IMR-90 (cell line): Measurements from ENCODE around the gene CERS6. TPM values are rescaled to one million over a fixed set of nuclear protein-coding genes. Genes with fewer than 3 reads are reported as not detected.

Experiments used
- ATAC-seq: fragments of 200-7000 bp; cut with Tn5 transposase; 2 replicates; pipeline ENCODE4 v1.9.1; 2020; ENCODE audit warnings: low read depth, mild to moderate bottlenecking, moderate library complexity
- BruUV-seq: library from RNA; stranded (reverse); fragments of 400-500 nt; replicated peaks from 2 replicates; lab custom pipeline; 2021; lab: Mats Ljungman, UMichigan
- CTCF ChIA-PET: fragments of 300-600 bp; formaldehyde crosslinking; extraction: SDS; loops from one replicate; lab custom pipeline; 2021; ENCODE audit warnings: antibody characterized with exemption; lab: Yijun Ruan, JAX
- POLR2A ChIA-PET: fragments of 300-600 bp; sonication (Branson Sonifier 250); formaldehyde crosslinking; loops from one replicate; lab custom pipeline; 2022; ENCODE audit warnings: antibody characterized with exemption; ENCODE audit not compliant: unreplicated experiment; lab: Charles Lee
- DNase-seq: peaks from one replicate; pipeline ENCODE4 v3.0.0; 2013
- H2AFZ ChIP-seq: replicated peaks from 2 replicates; pipeline ENCODE3; 2013; ENCODE audit warnings: low read length, mild to moderate bottlenecking; ENCODE audit not compliant: poor library complexity
- H2AK5ac ChIP-seq: 2 replicates; pipeline ENCODE4 v1.6.1; 2013; ENCODE audit warnings: low read depth, low read length, inconsistent platforms
- H2AK9ac ChIP-seq: replicated peaks from 2 replicates; pipeline ENCODE3; 2013; ENCODE audit warnings: mild to moderate bottlenecking, low read depth, low read length, moderate library complexity; ENCODE audit not compliant: poor library complexity
- H2BK120ac ChIP-seq: 2 replicates; pipeline ENCODE4 v1.6.1; 2013; ENCODE audit warnings: low read depth, low read length, inconsistent platforms
- H2BK15ac ChIP-seq: 3 replicates; pipeline ENCODE4 v1.6.1; 2013; ENCODE audit warnings: low read depth, low read length, inconsistent platforms
- H2BK20ac ChIP-seq: 2 replicates; pipeline ENCODE4 v1.6.1; 2013; ENCODE audit warnings: low read depth, mild to moderate bottlenecking, inconsistent platforms, low read length, moderate library complexity
- H2BK5ac ChIP-seq: 2 replicates; pipeline ENCODE4 v1.6.1; 2013; ENCODE audit warnings: mild to moderate bottlenecking, low read depth, low read length, inconsistent platforms; ENCODE audit not compliant: poor library complexity, severe bottlenecking
- H3K14ac ChIP-seq: replicated peaks from 2 replicates; pipeline ENCODE4 v1.6.1; 2013; ENCODE audit warnings: low read depth, low read length, inconsistent platforms
- H3K18ac ChIP-seq: 2 replicates; pipeline ENCODE4 v1.6.1; 2013; ENCODE audit warnings: low read depth, low read length, control low read depth
- H3K23ac ChIP-seq: 2 replicates; pipeline ENCODE4 v1.6.1; 2013; ENCODE audit warnings: low read depth, low read length, inconsistent platforms
- H3K27ac ChIP-seq: 2 replicates; pipeline ENCODE4 v1.5.1; 2013; ENCODE audit warnings: mild to moderate bottlenecking, control low read depth, low read length; ENCODE audit not compliant: insufficient read depth
- H3K27me3 ChIP-seq: 2 replicates; pipeline ENCODE4 v1.6.1; 2013; ENCODE audit warnings: low read length; ENCODE audit not compliant: control insufficient read depth, insufficient read depth
- H3K36me3 ChIP-seq: 2 replicates; pipeline ENCODE4 v1.6.1; 2013; ENCODE audit warnings: low read length, mixed read lengths; ENCODE audit not compliant: control insufficient read depth, insufficient read depth
- H3K4ac ChIP-seq: 2 replicates; pipeline ENCODE4 v1.6.1; 2013; ENCODE audit warnings: low read depth, low read length, inconsistent platforms
- H3K4me1 ChIP-seq: 2 replicates; pipeline ENCODE4 v1.6.1; 2013; ENCODE audit warnings: low read length, mixed read lengths; ENCODE audit not compliant: control insufficient read depth, insufficient read depth
- H3K4me2 ChIP-seq: 2 replicates; pipeline ENCODE4 v1.6.1; 2013; ENCODE audit warnings: low read depth, mild to moderate bottlenecking, control low read depth, low read length, moderate library complexity
- H3K4me3 ChIP-seq: 2 replicates; pipeline ENCODE4 v1.5.1; 2013; ENCODE audit warnings: low read depth, mild to moderate bottlenecking, control low read depth, low read length, moderate library complexity; ENCODE audit not compliant: insufficient read depth
- H3K56ac ChIP-seq: 2 replicates; pipeline ENCODE4 v1.6.1; 2013; ENCODE audit warnings: low read length, inconsistent platforms; ENCODE audit not compliant: insufficient read depth; ENCODE audit errors: extremely low read depth
- H3K79me1 ChIP-seq, 2 experiments: 2 replicates each; pipeline ENCODE4 v1.6.1; 2013; ENCODE audit warnings: low read length in 2 of 2, inconsistent platforms in 1 of 2, low read depth in 1 of 2
- H3K9ac ChIP-seq: 2 replicates; pipeline ENCODE4 v1.6.1; 2013; ENCODE audit warnings: low read depth, low read length, control low read depth
- H3K9me1 ChIP-seq: 2 replicates; pipeline ENCODE4 v1.6.1; 2013; ENCODE audit warnings: low read length, inconsistent platforms; ENCODE audit not compliant: insufficient read depth
- H3K9me3 ChIP-seq: 2 replicates; pipeline ENCODE4 v1.6.1; 2013; ENCODE audit warnings: low read length; ENCODE audit not compliant: control insufficient read depth, insufficient read depth
- H4K20me1 ChIP-seq: 2 replicates; pipeline ENCODE4 v1.6.1; 2013; ENCODE audit warnings: low read length, inconsistent platforms; ENCODE audit not compliant: insufficient read depth
- H4K5ac ChIP-seq: 2 replicates; pipeline ENCODE4 v1.6.1; 2013; ENCODE audit warnings: mild to moderate bottlenecking, low read depth, low read length, control low read depth
- H4K8ac ChIP-seq, 2 experiments: 2 replicates each; pipeline ENCODE4 v1.6.1; 2013; ENCODE audit warnings: low read depth in 2 of 2, low read length in 2 of 2, control low read depth in 1 of 2, inconsistent platforms in 1 of 2
- H4K91ac ChIP-seq: 2 replicates; pipeline ENCODE4 v1.6.1; 2013; ENCODE audit warnings: low read depth, low read length, inconsistent platforms; ENCODE audit not compliant: insufficient read depth
- BHLHE40 ChIP-seq: fragments of 150-350 bp; IDR thresholded peaks from 2 replicates; pipeline ENCODE4 v1.6.1; 2016; ENCODE audit warnings: mild to moderate bottlenecking, low read depth, low read length
- CEBPB ChIP-seq: IDR thresholded peaks from 2 replicates; pipeline ENCODE4 v1.6.1; 2012; ENCODE audit warnings: low read depth, low read length, improper control_type of control experiment
- CTCF ChIP-seq: conservative IDR thresholded peaks from 2 replicates; pipeline ENCODE4 v1.5.1; 2012; ENCODE audit warnings: mild to moderate bottlenecking, low read depth, low read length, improper control_type of control experiment
- MAFK ChIP-seq: IDR thresholded peaks from 2 replicates; pipeline ENCODE4 v1.6.1; 2012; ENCODE audit warnings: low read depth, low read length, improper control_type of control experiment
- MXI1 ChIP-seq: IDR thresholded peaks from 2 replicates; pipeline ENCODE4 v1.6.1; 2012; ENCODE audit warnings: low read depth, mild to moderate bottlenecking, low read length, moderate library complexity, borderline replicate concordance
- NFE2L2 ChIP-seq: fragments of 150-350 bp; IDR thresholded peaks from 2 replicates; pipeline ENCODE4 v1.6.1; 2016; ENCODE audit warnings: low read depth, mild to moderate bottlenecking, low read length
- POLR2A ChIP-seq: IDR thresholded peaks from 2 replicates; pipeline ENCODE4 v1.6.1; 2012; ENCODE audit warnings: mild to moderate bottlenecking, low read depth, low read length
- RFX5 ChIP-seq: IDR thresholded peaks from 2 replicates; pipeline ENCODE4 v1.8.0; 2012; ENCODE audit warnings: low read depth, mild to moderate bottlenecking, low read length, moderate library complexity
- WGBS, 2 experiments: methylation state at CpG; one replicate each; pipeline versions ENCODE4 v1.1.5 to v1.1.7; 2013; ENCODE audit warnings: missing lambda C conversion rate in 2 of 2; ENCODE audit not compliant: insufficient read length in 1 of 2; ENCODE audit errors: extremely low coverage in 2 of 2; 5-methylcytosine and 5-hydroxymethylcytosine counted together
- dilution Hi-C: fragments of 300-500 bp; cut with HindIII; formaldehyde crosslinking; loops from one replicate; pipeline ENCODE4 v1.14.3; 2018; ENCODE audit warnings: low sequenced_read_pairs; ENCODE audit not compliant: unreplicated experiment
- in situ Hi-C: fragments of 300-500 bp; cut with MboI; formaldehyde crosslinking; loops from 3 replicates; pipeline ENCODE4 v1.14.3; 2019; ENCODE audit warnings: low sequenced_read_pairs, inconsistent platforms, mixed read lengths
- intact Hi-C: fragments of 100-400 bp; cut with micrococcal nuclease; formaldehyde crosslinking; loops from 2 replicates; pipeline ENCODE4 v1.10.0; 2022
- polyA plus RNA-seq, 3 experiments: library from polyadenylated mRNA; depleted of rRNA; stranded (reverse); fragments of >200 nt; gene quantifications; 2 replicates each; pipeline ENCODE4 v1.2.3, GENCODE V29; 2012; ENCODE audit warnings: low replicate concordance in 1 of 3
- total RNA-seq: library from RNA; depleted of rRNA; stranded (reverse); fragments of >200 nt; gene quantifications from 2 replicates; pipeline ENCODE4 v1.2.3, GENCODE V29; 2012

CERS6 gene
- total and polyA plus RNA-seq, 2 of the 4 experiments (the other 2 are of a cell fraction): 2.1 to 5.7 TPM

GRCh38 chr2:168635065-168635577 lies 179.0 kb downstream of the CERS6 start:
- POLR2A ChIA-PET: no interaction called here
- Histone ChIP-seq H3K4ac (no peak overlapping the region), H3K79me1 (no peaks in the 10 kb centered on the region), H3K4me2 (peak overlapping the region; percentile 5; the same call in 1 of the 2 replicates), H3K27me3 (no peaks in the 10 kb centered on the region), H2AK9ac (no peak overlapping the region), H3K23ac (no peak overlapping the region), H3K27ac (no peak overlapping the region), H3K36me3 (no peaks in the 10 kb centered on the region), H2BK120ac (no peak overlapping the region), H3K4me3 (no peak overlapping the region), H2BK20ac (no peak overlapping the region), H2AK5ac (no peak overlapping the region), H3K9me1 (peaks cover 8% of the 10 kb centered on the region; the same call in 1 of the 2 replicates), H2BK5ac (no peak overlapping the region), H3K18ac (no peak overlapping the region; the same call in 1 of the 2 replicates), H3K56ac (no peak overlapping the region), H4K8ac (no peak overlapping the region), H4K20me1 (no peaks in the 10 kb centered on the region), H3K4me1 (peaks cover 8% of the 10 kb centered on the region), H4K91ac (no peak overlapping the region), H2BK15ac (no peak overlapping the region), H3K14ac (no peak overlapping the region), H4K5ac (no peak overlapping the region; the same call in 1 of the 2 replicates), H2AFZ (peak overlapping the region; percentile 4), H3K9ac (no peak overlapping the region), H3K9me3 (no peaks in the 10 kb centered on the region)
- intact Hi-C loops (no loop called here), dilution Hi-C loops (no loop called here), in situ Hi-C loops (no loop called here)
- no TSS peak for BruUV-seq
- DNase-seq: peak; percentile 33
- TF ChIP-seq CEBPB: no peak
- no peak for TF ChIP-seq BHLHE40
- no peak for TF ChIP-seq MAFK
- no peak for TF ChIP-seq MXI1
- no peak for TF ChIP-seq RFX5
- TF ChIP-seq NFE2L2: no peak
- TF ChIP-seq CTCF: no peak
- TF ChIP-seq POLR2A: no peak
- CTCF ChIA-PET: no interaction called here
- ATAC-seq: peak; percentile 17; the same call in 1 of the 2 replicates
- no CpG with 5 or more reads among the region's 3 CpGs for WGBS, 2 experiments
